HG03558 (cell line): ENCODE results near the gene MYL6B.
"Not testable (repeated sequence)": the region's sequence is repeated elsewhere in the genome, so short reads cannot be mapped to it uniquely, and the experiment has no call there.

ENCODE experiments used
- ATAC-seq: cut with Tn5 transposase; IDR thresholded peaks from one replicate; pipeline ENCODE4 v1.9.1; 2021; ENCODE audit warnings: moderate number of reproducible peaks; ENCODE audit not compliant: unreplicated experiment; ENCODE audit errors: extremely low read depth

The MYL6B gene

DNA sequence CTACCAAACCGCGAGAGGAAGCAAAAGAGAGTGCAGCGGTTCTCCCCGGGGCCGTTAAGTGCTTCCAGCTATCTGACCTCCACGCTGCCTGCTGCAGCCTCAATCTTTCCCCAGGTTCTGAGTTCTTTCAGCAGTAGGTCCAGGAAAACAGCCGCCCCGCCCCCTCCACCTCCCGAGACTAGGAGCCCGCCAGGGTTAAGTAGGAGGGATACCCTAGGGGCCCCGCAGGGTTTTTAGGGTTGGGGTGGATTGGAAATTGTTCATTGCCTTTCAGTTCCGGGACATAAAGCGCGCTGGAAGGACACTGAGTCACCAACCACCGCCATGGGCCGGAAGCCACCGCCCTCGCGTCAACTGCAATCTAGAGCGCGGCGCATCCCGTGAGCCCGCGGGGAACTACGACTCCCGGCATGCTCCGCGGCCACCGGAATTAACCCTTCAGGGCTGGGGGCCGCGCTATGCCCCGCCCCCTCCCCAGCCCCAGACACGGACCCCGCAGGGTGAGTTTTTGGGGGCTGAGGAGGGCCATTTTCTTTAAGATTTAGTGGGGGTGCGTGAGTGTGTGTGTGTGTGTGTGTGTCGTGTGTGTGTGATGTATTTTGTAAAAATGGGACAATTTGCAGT lies at the start of gene MYL6B:
MYL6B (plus strand) TSS at position 456 of the 624 bp plus-strand sequence. CDS start 1,332 bp downstream, outside the sequence.
- ATAC-seq = peak; percentile 80

DNA sequence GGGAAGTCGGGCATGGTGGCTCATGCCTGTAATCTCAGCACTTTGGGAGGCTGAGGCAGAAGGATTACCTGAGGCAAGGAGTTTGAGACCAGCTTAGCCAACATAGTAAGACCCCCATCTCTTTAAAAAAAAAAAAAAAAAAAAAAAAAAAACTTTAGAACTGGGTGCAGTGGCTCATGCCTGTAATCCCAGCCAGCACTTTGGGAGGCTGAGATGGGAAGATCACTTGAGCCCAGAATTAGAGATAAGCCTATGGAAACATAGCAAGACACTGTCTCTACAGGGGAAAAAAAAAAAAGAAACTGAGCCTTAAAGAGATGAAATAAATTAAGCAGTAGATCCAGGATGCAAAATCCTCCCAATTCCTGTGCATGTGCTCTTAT lies 49.7 kb upstream of the MYL6B start:
- no peak for ATAC-seq

DNA sequence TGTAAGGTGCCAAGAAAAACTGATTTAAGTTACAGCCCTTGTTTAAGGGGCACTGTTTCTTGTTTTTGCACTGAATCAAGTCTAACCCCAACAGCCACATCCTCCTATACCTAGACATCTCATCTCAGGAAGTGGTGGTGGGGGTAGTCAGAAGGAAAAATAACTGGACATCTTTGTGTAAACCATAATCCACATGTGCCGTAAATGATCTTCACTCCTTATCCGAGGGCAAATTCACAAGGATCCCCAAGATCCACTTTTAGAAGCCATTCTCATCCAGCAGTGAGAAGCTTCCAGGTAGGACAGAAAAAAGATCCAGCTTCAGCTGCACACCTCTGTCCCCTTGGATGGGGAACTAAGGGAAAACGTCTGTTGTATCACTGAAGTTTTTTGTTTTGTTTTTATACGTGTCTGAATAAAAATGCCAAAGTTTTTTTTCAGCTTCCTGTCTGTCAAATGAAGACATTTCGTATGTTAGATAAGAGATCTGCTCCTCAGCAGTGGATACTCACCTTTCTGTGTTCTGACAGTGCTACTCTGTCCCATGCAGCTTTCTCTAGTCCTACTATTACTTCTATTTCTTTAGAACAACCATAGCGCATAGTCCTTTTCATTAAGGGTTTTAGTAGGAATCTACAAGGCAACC lies 49.2 kb upstream of the MYL6B start:
- ATAC-seq = no peak

DNA sequence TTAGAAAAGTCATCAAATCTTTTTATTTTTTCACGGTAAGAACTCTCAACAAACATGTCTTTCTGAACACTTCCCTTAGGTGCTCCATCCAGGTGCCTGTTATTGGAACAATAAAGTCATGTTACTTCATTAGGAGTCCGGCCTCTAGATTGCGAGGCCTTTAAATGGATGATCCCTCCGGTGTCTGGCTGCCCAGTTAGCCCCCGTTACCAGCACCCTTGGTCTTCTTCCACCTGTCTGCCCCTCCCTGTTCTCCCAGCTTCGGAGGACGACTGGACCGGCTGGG lies 48.6 kb upstream of the MYL6B start:
- ATAC-seq = peak; percentile 4

DNA sequence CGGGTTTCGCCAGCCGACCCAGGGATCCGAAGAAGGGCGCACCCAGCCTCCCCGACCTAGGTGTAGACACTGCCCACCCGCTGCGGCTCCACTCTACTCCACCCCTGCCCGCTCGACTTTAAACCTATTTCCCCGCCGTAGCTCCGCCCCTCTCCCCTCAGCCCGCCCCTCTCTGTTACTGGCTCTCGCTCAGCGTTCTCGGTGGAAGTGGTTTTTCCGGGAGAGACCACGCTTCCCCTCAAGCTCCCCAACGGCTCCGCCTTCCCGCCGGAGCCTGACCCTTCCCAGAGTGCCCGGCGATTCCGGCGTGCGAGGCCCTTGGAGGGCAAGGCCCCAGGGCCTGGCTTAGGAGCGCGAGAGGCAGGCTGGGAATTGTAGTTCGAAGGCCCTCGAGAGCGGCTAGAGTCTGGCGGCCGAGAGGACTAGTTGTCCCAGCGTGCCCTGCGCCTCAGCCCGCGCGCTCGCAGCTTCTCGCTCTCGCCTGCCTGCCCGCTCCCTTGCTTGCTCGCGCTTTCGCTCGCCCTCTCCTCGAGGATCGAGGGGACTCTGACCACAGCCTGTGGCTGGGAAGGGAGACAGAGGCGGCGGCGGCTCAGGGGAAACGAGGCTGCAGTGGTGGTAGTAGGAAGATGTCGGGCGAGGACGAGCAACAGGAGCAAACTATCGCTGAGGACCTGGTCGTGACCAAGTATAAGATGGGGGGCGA lies 48.1 kb upstream of the MYL6B start, which contains the start of gene PA2G4:
PA2G4 (plus strand) TSS at position 451 of the 706 bp plus-strand sequence; CDS start at position 630, 179 bp downstream.
- ATAC-seq = peak; percentile 95

DNA sequence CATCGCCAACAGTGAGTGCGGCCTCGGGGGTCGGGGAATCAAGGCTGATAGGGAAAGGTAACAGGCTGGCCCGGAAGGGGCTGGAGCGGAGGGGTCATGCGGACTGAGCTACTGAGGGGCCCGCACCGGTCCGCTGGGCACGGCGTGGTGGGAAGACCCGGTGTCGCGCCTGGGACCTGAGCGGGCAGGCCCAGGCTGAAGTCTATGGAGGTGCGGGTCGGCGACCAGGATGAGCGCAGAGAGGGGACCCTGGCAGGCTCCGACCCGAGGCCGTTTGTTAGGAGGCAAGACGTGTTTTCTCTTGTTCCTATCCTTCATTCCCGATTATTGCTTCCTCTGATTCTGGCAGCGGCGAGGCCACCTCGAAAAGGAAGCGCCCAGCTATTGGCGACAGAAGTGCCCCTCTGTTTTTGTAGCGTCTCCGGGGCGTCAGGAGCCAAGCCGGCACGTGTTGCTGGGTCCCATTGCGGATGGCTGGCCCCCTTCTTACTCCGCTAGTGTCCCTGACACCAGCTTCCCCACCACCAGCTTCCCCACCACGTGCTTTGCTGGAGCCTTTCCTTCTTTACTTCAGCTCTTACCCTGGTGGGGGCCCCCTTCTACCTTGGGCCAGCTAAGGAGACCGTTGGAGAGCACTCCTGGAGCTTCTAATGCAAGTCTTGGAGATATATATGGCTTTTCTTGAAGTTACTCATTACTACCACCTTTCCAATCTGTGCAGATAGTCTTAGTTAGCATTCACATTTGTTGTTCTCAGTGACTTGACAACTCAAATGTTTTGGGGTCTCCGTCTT lies 47.4 kb upstream of the MYL6B start:
- ATAC-seq = no peak

DNA sequence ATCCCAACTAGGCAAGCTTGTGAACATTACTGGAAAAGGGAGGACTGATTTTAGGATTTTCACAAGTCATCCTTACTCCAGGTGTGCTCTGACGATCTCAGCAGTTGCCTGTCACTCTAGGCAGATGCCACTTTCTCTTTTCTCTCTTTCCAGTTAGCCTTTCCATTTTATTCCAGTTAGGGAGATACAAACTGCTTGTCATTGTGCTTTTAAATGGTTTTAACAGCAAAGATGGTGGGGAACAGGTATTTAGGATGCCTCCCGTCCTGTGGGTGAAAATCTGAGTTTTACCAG lies 46.8 kb upstream of the MYL6B start:
- ATAC-seq = no peak

DNA sequence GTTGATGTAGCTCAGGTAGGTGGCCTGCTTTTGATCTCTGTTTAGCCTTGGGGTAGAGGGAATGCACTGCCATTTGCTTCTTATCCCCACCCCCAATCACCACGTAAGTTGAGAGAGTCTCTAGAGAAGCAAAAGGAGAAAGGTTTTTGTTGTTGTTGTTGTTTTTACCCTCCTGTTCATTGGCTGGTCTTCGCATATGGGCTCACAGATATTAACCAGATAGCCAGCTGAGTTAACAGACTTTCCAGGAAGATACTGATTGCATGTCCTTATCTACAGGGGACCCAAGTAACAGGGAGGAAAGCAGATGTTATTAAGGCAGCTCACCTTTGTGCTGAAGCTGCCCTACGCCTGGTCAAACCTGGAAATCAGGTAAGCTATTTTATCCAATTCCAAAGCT lies 45.1 kb upstream of the MYL6B start:
- no peak for ATAC-seq

DNA sequence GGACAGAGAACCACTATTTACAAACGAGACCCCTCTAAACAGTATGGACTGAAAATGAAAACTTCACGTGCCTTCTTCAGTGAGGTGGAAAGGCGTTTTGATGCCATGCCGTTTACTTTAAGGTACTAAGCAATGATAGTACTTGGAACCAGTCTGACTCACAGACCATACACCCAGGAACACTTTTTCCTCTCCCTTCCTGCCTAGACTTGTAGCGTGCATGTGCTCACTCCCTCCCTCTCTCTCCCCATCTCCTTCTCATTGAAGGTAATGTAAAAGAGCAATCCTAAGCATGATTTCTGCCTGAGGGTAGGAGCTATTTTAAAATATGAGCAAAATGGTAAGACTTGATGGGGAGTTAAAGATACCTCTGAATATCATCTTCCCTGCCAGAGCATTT lies 41.8 kb upstream of the MYL6B start:
- ATAC-seq = no peak

DNA sequence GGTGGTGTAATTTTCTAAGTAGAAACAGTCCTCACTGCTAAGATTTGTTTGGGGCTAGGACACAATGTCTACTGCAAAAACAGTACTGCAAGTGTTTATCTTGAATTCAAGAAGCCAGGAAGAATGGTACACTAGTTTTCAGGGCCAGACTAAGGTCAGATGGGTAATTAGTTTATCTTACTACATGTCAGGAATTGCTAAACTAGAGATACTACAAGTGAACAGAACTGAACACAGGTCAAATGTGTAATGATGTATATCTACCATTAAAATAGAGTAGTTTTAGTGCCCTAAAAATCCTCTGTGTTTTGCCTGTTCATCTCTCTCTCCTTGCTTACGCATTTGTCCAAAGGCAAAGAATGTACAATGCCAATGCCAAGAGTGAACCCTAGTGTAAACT lies 38.3 kb upstream of the MYL6B start:
- ATAC-seq = no peak

DNA sequence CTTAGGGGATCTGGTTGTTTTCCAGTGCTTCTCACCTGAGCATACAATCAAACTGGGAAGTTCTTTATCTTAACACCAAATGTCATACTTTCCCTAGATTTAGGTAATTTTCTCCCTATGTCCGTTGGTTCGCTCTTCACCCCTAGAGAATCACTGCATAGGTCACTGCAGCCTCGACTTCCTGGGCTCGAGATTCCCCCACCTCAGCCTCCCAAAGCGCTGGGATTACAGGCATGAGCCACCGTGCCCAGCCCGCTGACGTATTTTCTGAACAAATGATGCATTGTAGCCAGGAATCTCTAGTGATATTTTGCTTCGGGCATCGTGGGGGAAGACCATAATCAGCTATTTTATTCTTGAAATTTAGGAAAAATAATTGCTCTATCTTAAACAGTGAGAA lies 37.1 kb upstream of the MYL6B start:
- no peak for ATAC-seq

DNA sequence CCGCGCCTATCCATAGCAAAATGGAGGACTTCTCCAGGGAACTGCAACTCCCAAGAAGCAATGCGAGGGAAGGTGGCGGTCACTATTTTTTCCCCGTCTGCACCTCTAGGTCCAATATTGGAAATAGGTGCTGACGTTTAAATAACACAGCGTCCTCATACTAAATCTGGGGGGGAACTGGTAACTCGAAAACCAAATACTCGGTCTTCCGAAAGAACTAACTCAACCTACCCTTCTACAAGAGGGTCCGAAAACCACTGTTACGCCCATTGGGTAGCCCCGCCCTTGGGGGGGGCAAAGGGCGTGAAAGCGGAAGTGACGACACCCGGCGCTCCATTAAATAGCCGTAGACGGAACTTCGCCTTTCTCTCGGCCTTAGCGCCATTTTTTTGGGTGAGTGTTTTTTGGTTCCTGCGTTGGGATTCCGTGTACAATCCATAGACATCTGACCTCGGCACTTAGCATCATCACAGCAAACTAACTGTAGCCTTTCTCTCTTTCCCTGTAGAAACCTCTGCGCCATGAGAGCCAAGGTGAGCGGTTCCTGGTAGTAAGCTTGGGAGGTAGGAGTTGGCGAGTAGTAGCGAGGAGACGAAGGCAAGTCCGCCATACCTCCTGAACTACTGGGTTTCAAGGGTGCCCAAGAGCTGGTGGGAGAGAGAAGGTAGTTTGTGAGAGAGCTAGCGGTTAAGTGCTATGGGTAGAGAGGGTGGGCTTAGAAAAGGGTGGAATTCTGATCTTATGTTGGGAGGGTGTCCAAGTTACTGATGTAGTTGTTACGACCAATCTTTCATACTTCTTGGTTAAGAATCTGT lies 35.9 kb upstream of the MYL6B start, which contains the start of gene RPL41:
RPL41 (plus strand) TSS at position 367 of the 815 bp plus-strand sequence.
- ATAC-seq = no peak

DNA sequence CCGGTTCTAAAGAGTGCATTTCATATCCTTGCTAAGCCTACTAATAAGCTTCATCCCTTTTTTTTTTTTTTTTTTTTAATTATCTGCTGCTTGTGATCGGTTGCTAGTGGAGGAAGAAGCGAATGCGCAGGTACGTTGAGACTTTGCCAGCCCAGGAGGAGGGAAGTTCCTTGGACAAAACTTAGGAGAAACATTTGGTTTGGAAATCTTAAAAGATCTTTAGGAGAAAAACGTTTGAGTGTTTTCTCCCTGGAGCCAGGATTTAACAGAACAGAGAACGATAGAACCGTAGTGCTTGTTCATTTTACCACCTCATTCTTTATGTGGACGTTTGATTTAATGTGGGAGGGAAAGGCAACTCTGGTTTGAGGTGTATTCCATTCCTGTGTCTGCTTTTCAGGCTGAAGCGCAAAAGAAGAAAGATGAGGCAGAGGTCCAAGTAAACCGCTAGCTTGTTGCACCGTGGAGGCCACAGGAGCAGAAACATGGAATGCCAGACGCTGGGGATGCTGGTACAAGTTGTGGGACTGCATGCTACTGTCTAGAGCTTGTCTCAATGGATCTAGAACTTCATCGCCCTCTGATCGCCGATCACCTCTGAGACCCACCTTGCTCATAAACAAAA lies 35.2 kb upstream of the MYL6B start:
- not testable (repeated sequence) for ATAC-seq

DNA sequence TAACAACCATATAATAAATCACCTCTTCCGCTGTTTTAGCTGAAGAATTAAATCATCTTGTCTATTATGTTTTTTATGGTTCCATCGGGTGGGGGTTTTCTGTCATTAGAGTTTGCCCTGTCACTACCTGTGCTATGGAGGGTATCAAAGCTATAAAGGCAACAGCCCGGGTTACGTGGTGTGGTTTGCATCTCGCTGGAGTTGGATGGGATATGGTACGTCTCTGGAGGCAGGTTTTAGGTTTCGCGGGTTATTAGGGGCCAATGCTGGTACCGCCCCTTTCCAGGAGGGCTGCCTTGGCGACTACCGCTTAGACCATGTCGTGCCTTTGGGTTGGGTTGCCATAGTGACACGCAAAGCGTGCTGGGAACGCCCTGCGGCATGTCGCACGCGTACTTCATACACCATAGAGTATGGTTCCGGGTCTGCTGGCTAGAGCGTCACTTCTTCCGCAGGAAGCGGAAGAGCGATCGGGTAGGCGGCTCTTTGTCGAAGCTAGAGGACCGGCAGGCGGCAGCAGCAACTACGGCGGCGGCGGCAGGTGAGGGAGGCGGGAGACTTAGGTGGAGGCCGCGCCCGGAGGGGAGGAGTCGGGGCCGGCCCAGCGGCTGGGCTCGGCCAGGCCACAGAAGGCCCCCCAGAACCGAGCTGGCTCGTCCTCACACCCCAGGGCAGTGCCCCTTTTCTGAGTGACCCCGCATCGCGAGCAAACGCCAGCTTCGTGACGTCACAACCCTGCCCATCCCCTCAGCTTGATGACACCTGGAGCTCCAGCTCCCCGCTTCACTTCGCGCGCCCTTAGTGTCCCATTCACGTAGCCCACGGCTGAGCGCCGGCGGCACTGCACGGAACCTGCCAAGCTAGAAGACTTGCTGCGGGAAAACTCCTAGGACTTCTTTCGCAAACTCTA lies 34.4 kb upstream of the MYL6B start, which contains the start of gene ZC3H10:
ZC3H10 (plus strand) TSS at position 489 of the 910 bp plus-strand sequence. CDS start 2,297 bp downstream, outside the sequence.
- ATAC-seq = peak; percentile 89

DNA sequence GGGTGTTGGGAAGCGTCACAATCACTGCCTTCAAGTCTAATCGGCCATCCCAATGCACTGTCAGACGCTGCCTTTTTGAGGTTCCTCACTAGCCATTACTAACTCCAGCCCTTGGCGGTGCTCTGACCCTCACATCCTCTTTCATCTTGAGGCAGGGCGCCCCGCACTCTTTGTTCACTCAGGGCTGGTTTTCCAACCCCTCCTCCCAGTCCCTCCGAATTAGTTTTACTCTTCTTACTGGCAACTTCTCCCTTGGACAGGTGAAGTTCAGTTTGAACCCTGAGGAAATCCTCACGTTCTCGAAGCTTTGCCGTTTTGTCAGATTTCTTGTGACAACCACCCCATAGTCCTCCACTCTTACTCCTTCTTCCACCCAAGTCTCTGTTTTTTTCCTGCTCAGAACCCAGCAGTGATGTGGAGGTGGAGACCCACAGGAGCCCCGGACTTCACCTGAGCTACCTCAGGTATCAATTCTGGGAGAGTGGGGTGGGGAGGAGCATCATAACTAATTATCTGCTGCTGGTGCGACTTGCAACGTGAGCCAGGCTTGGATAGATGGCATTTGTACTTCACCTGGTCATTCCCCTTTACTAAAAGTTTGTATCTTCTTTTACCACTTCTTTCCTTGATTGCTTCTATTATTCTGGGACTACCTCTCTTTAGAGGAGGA lies 33.6 kb upstream of the MYL6B start:
- ATAC-seq = no peak

DNA sequence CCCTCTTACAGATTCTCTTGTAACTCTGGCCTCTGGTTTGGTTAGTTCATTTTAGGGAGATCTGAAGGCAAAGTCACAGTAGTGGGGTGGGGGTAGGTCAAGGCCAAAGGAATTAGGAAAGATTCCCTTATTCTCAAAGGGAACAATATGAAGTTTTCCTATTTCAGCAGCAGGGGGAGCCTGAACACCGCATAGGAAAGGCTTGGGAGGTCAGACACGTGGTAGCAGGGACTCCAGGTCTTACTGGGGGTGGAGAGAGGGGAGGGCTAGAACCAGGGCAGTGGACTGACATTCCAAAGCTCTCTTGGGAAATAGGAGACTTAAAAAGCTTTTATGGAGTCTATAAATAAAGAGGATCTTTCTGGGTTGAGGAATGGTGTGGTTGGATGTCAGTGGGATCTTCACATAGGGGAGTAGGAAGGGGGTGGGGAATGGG lies 33.0 kb upstream of the MYL6B start:
- ATAC-seq = no peak

DNA sequence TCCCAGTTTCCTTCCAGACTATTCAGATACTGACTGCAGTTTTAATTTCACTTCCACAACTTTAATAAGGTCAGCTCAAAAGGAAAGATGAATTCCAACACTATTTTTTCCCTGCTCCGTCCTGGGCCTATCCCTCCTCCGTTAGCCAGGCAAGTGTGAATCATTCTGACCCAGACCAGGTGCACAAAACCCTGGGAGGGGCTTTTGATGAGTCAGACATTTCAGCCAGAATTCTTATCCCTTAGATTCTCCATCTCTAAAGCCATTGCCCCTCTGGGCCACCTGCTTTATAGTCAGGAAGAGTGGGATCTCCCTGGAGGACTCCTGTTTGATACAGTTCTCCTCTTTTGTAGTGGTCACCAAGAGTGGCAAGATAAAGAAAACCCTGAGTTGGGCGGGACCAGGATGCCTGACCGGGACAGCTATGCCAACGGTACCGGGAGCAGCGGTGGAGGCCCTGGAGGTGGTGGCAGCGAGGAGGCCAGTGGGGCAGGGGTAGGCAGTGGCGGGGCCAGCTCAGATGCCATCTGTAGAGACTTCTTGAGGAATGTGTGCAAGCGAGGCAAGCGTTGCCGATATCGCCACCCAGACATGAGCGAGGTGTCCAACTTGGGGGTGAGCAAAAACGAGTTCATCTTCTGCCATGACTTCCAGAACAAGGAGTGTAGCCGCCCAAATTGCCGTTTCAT lies 32.1 kb upstream of the MYL6B start:
- ATAC-seq = no peak
